ENCODE data around the gene MUC5B.

Gene MUC5B

DNA sequence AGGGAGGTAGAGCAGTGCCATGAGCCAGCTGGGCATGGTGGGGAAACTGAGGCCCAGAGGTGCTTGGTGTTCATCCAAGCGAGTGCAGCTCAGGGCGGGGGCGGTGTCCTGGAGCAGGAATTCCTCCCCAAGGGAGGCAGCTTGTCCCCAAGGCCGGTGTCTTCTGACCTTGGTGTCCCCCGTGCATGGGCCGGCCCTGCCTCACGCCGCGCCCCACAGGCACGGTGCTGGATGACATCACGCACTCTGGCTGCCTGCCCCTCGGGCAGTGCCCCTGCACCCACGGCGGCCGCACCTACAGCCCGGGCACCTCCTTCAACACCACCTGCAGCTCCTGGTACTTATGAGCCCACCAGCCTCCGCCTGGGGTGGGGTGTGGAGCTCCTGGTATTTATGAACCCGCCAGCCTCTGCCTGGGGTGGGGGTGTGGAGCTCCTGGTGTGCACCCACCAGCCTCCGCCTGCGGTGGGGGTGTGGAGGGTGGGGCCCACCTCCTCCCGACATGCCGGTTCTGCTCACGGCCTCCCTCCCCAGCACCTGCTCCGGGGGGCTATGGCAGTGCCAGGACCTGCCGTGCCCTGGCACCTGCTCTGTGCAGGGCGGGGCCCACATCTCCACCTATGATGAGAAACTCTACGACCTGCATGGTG, 6.7 kb downstream of the MUC5B start:
- no peaks in the 10 kb centered on the region for H3K4me1 ChIP-seq
- no peak for TF ChIP-seq CTCF (IDR thresholded peaks at IDR 0.05)
- no peak overlapping the region for H3K4me2 ChIP-seq (ENCODE audit: low read length)
- no peaks in the 10 kb centered on the region for H3K79me2 ChIP-seq
- H3K4me3 ChIP-seq (ENCODE audit: low read depth, low read length): no peak overlapping the region
- no peaks in the 10 kb centered on the region for H3K9me3 ChIP-seq (ENCODE audit: control insufficient read depth, low read length)
- no peaks in the 10 kb centered on the region for H3K27me3 ChIP-seq (ENCODE audit: control insufficient read depth, insufficient read depth, low read length)
- no peak overlapping the region for H2AFZ ChIP-seq
- no peak overlapping the region for H3K9ac ChIP-seq
- no peak overlapping the region for H3K27ac ChIP-seq
- H3K36me3 ChIP-seq (ENCODE audit: control insufficient read depth, insufficient read depth, low read length): no peaks in the 10 kb centered on the region

DNA sequence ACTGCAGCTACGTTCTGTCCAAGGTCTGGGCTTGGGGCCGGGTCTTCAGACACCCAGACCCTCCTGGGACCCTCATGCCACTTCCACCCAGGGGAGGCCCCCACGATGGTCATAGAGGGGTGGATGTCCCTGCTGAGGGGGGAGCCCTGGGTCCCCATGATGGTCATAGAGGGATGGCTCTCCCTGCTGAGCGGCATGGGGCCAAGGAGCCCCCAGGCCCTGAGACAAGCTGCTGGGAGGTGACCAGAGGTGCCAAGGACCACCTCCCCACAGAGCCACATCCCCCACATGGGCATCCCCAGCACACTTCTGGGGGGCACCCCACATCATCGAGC, 7.2 kb downstream of the MUC5B start:
- Histone ChIP-seq H3K27ac (no peak overlapping the region), H3K36me3 (ENCODE audit: control insufficient read depth, insufficient read depth, low read length) (no peaks in the 10 kb centered on the region), H3K79me2 (no peaks in the 10 kb centered on the region), H3K27me3 (ENCODE audit: control insufficient read depth, insufficient read depth, low read length) (no peaks in the 10 kb centered on the region), H3K9me3 (ENCODE audit: control insufficient read depth, low read length) (no peaks in the 10 kb centered on the region), H3K4me1 (no peaks in the 10 kb centered on the region), H3K4me3 (ENCODE audit: low read depth, low read length) (no peak overlapping the region), H2AFZ (no peak overlapping the region), H3K4me2 (ENCODE audit: low read length) (no peak overlapping the region), H3K9ac (no peak overlapping the region)
- TF ChIP-seq CTCF (IDR thresholded peaks at IDR 0.05): no peak

DNA sequence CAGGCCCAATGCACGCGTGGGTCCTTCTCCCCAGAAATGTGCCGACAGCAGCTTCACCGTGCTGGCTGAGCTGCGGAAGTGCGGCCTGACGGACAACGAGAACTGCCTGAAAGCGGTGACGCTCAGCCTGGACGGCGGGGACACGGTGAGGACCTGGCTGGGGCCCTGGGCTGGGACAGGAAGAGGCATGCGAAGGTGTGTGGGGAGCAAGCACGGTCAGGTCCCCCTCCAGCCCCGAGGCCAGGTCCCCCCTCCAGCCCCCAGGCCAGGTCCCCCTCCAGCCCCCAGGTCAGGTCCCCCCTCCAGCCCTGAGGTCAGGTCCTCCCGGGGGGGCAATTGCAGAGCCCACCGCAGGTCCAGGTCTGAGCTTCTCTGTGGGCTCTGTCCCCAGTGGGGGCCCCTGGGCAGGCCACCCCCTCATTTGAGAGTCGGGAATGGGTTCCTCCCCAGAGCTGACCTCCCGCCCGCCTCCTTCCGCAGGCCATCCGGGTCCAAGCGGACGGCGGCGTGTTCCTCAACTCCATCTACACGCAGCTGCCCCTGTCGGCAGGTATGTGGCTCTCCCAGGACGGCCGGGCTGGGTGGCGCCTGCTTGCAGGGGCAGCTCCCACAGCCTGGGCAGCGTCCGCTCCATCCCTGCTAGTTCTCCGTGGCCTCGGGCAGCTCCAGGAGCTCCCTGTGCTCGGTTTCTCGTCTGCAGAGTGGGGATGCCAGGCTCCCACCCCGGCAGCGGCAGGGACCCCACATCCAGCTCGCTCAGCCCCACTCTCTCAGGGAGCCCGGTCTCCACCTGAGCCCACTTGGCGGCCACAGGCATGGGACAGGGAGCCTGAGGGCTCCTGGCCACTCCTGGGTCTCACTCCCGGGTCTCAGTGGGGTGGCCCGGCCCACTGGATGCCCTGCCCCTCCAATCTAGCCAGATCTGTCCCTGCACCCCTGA, 7.9 kb downstream of the MUC5B start:
- no peak for TF ChIP-seq CTCF (IDR thresholded peaks at IDR 0.05)
- no peak overlapping the region for H3K4me3 ChIP-seq (ENCODE audit: low read depth, low read length)
- H3K4me2 ChIP-seq (ENCODE audit: low read length): no peak overlapping the region
- H3K9me3 ChIP-seq (ENCODE audit: control insufficient read depth, low read length): no peaks in the 10 kb centered on the region
- H3K27me3 ChIP-seq (ENCODE audit: control insufficient read depth, insufficient read depth, low read length): no peaks in the 10 kb centered on the region
- no peak overlapping the region for H2AFZ ChIP-seq
- no peak overlapping the region for H3K9ac ChIP-seq
- H3K4me1 ChIP-seq: no peaks in the 10 kb centered on the region
- H3K36me3 ChIP-seq (ENCODE audit: control insufficient read depth, insufficient read depth, low read length): no peaks in the 10 kb centered on the region
- no peak overlapping the region for H3K27ac ChIP-seq
- no peaks in the 10 kb centered on the region for H3K79me2 ChIP-seq

- no peaks in the 10 kb centered on the region for H3K27me3 ChIP-seq (ENCODE audit: control insufficient read depth, insufficient read depth, low read length)
- no peak overlapping the region for H2AFZ ChIP-seq
Observed at GRCh38 chr11:1231396-1232020, 8.6 kb downstream of the MUC5B start.

More at GRCh38 chr11:1231396-1232020, 8.6 kb downstream of the MUC5B start:
- Histone ChIP-seq H3K4me1 (no peaks in the 10 kb centered on the region), H3K4me3 (ENCODE audit: low read depth, low read length) (no peak overlapping the region), H3K79me2 (no peaks in the 10 kb centered on the region), H3K27ac (no peak overlapping the region), H3K9ac (no peak overlapping the region), H3K9me3 (ENCODE audit: control insufficient read depth, low read length) (no peaks in the 10 kb centered on the region), H3K36me3 (ENCODE audit: control insufficient read depth, insufficient read depth, low read length) (no peaks in the 10 kb centered on the region), H3K4me2 (ENCODE audit: low read length) (no peak overlapping the region)
- no peak for TF ChIP-seq CTCF (IDR thresholded peaks at IDR 0.05)
